ENCODE measurements around the gene SLC22A5. TPM values are rescaled to one million over a fixed set of nuclear protein-coding genes. Genes with fewer than 3 reads are reported as not detected.

The SLC22A5 gene
- total RNA-seq, 3 donors from 2014 or later (not counting 1 experiment from before 2014, with no cell fraction given) = 1.6 to 5.0 (median 3.9) TPM

DNA sequence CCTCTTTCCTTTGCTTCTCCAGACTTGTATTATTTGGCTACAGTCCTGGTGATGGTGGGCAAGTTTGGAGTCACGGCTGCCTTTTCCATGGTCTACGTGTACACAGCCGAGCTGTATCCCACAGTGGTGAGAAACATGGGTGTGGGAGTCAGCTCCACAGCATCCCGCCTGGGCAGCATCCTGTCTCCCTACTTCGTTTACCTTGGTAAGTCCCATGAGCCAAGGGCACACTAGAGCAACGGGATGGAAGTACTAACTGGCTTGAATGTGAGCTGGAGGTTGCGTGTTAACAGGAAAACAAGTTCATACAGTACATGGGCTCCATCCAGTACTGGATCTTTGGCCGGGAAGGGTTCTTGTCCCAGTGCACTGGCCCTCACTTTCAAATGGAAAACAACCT lies 22.9 kb downstream of the SLC22A5 start:
- DNase-seq = no peak
- TF ChIP-seq CTCF (IDR thresholded peaks at IDR 0.05) = no peak
- ATAC-seq = no peak
- no peak overlapping the region for H3K27ac Mint-ChIP-seq
- no peaks in the 10 kb centered on the region for H3K27me3 ChIP-seq (ENCODE audit: control insufficient read depth, insufficient read depth, low read length)
- intact Hi-C loops (cut with micrococcal nuclease) = no loop called here
- H3K4me3 ChIP-seq (ENCODE audit: low read length) = no peak overlapping the region
- no peak overlapping the region for H3K4me3 Mint-ChIP-seq
- peaks cover 8% of the 10 kb centered on the region for H3K4me1 ChIP-seq (ENCODE audit: control insufficient read depth, insufficient read depth, low read length)
- no peaks in the 10 kb centered on the region for H3K9me3 Mint-ChIP-seq
- peaks cover 6% of the 10 kb centered on the region for H3K36me3 ChIP-seq (ENCODE audit: control insufficient read depth, insufficient read depth, low read length)
- H3K27ac ChIP-seq (ENCODE audit: low read length) = no peak overlapping the region
- no peaks in the 10 kb centered on the region for H3K36me3 Mint-ChIP-seq
- H3K9me3 ChIP-seq (ENCODE audit: control insufficient read depth, insufficient read depth, low read length) = no peaks in the 10 kb centered on the region
- H3K4me1 Mint-ChIP-seq = peaks cover 12 to 52% of the 10 kb centered on the region in 2 donors
- WGBS (ENCODE audit: insufficient coverage) = 96% methylated on average over 8 of the region's 8 CpGs
- H3K27me3 Mint-ChIP-seq (ENCODE audit: low read depth in 2 of 2) = no peaks in the 10 kb centered on the region

- no peak overlapping the region for H3K27ac ChIP-seq (ENCODE audit: low read length)
- no peak overlapping the region for H3K27ac Mint-ChIP-seq
- H3K36me3 Mint-ChIP-seq = no peaks in the 10 kb centered on the region
- no peaks in the 10 kb centered on the region for H3K9me3 ChIP-seq (ENCODE audit: control insufficient read depth, insufficient read depth, low read length)
- DNase-seq (no peak), ATAC-seq (no peak)
- H3K4me3 ChIP-seq (ENCODE audit: low read length) = no peak overlapping the region
- H3K4me1 Mint-ChIP-seq = peaks cover 17 to 51% of the 10 kb centered on the region in 2 donors
- H3K27me3 ChIP-seq (ENCODE audit: control insufficient read depth, insufficient read depth, low read length) = no peaks in the 10 kb centered on the region
- H3K9me3 Mint-ChIP-seq = no peaks in the 10 kb centered on the region
- H3K4me3 Mint-ChIP-seq = no peak overlapping the region
- peaks cover 6% of the 10 kb centered on the region for H3K36me3 ChIP-seq (ENCODE audit: control insufficient read depth, insufficient read depth, low read length)
- 89% methylated on average over 6 of the region's 6 CpGs for WGBS (ENCODE audit: insufficient coverage)
- intact Hi-C loops (cut with micrococcal nuclease) = no loop called here
- no peaks in the 10 kb centered on the region for H3K27me3 Mint-ChIP-seq (ENCODE audit: low read depth in 2 of 2)
- no peak for TF ChIP-seq CTCF (IDR thresholded peaks at IDR 0.05)
- peaks cover 9% of the 10 kb centered on the region for H3K4me1 ChIP-seq (ENCODE audit: control insufficient read depth, insufficient read depth, low read length)
Observed at GRCh38 chr5:132392978-132393825, 23.7 kb downstream of the SLC22A5 start.

DNA sequence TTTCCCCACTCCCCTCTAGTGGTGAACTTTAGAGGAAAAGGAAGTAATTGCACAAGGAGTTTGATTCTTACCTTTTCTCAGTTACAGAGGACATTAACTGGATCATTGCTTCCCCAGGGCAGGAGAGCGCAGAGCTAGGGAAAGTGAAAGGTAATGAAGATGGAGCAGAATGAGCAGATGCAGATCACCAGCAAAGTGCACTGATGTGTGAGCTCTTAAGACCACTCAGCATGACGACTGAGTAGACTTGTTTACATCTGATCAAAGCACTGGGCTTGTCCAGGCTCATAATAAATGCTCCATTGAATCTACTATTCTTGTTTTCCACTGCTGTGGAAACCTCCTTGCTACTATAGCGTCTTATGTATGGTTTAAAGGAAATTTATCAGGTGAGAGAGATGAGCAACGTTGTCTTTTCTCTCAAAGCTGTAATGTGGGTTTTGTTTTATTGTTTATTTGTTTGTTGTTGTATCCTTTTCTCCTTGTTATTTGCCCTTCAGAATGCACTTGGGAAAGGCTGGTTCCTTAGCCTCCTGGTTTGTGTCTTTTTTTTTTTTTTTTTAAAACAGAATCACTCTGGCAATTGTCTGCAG lies 25.3 kb downstream of the SLC22A5 start:
- no peaks in the 10 kb centered on the region for H3K9me3 ChIP-seq (ENCODE audit: control insufficient read depth, insufficient read depth, low read length)
- intact Hi-C loops (cut with micrococcal nuclease) = no loop called here

More for the DNA sequence above, 25.3 kb downstream of the SLC22A5 start:
- peaks cover 17 to 49% of the 10 kb centered on the region in 2 donors for H3K4me1 Mint-ChIP-seq
- H3K27me3 ChIP-seq (ENCODE audit: control insufficient read depth, insufficient read depth, low read length) = no peaks in the 10 kb centered on the region
- H3K27ac ChIP-seq (ENCODE audit: low read length) = no peak overlapping the region
- peak overlapping the region in 1 of 2 donors; percentile 59 for H3K27ac Mint-ChIP-seq
- H3K4me3 Mint-ChIP-seq = no peak overlapping the region
- WGBS (ENCODE audit: insufficient coverage) = 76% methylated on average over 3 of the region's 4 CpGs
- H3K27me3 Mint-ChIP-seq (ENCODE audit: low read depth in 2 of 2) = no peaks in the 10 kb centered on the region
- no peaks in the 10 kb centered on the region for H3K36me3 Mint-ChIP-seq
- peaks cover 12% of the 10 kb centered on the region for H3K4me1 ChIP-seq (ENCODE audit: control insufficient read depth, insufficient read depth, low read length)
- TF ChIP-seq CTCF (IDR thresholded peaks at IDR 0.05) = no peak
- H3K9me3 Mint-ChIP-seq = no peaks in the 10 kb centered on the region
- DNase-seq (no peak), ATAC-seq (no peak)
- H3K4me3 ChIP-seq (ENCODE audit: low read length) = no peak overlapping the region
- H3K36me3 ChIP-seq (ENCODE audit: control insufficient read depth, insufficient read depth, low read length) = peaks cover 6% of the 10 kb centered on the region
